Measurements from ENCODE around the gene IL17C.

IL17C gene

GRCh38 chr16:88647178-88648070 is 9.1 kb downstream of the IL17C start:
- DNase-seq: no peak

GRCh38 chr16:88649195-88649923 is 11.0 kb downstream of the IL17C start:
- no peak for DNase-seq

GRCh38 chr16:88649924-88650748 is 11.8 kb downstream of the IL17C start:
- DNase-seq: peak in 1 of 4 experiments; percentile 22

GRCh38 chr16:88650749-88651275 is 12.4 kb downstream of the IL17C start, which contains the start of gene CYBA:
Gene CYBA (minus strand): TSS chr16:88651053. CDS start chr16:88651013, 40 bp downstream.
- DNase-seq: peak; percentile 35 to 72 (median 56)

- DNase-seq: peak in 2 of 4 experiments; percentile 35 to 43
These were observed 13.1 kb downstream of the IL17C start for GRCh38 chr16:88651276-88651988.

- no peak for DNase-seq
These were observed 13.8 kb downstream of the IL17C start for GRCh38 chr16:88651989-88652761.

GRCh38 chr16:88652762-88653063 is 14.3 kb downstream of the IL17C start:
- DNase-seq: no peak

GRCh38 chr16:88653101-88653500 is 14.7 kb downstream of the IL17C start:
- DNase-seq: no peak

- DNase-seq: no peak
These were observed 15.4 kb downstream of the IL17C start for GRCh38 chr16:88653596-88654362.

- no peak for DNase-seq
These were observed 16.1 kb downstream of the IL17C start for GRCh38 chr16:88654363-88655052.

GRCh38 chr16:88655053-88655732 is 16.8 kb downstream of the IL17C start:
- no peak for DNase-seq

GRCh38 chr16:88655733-88656281 is 17.4 kb downstream of the IL17C start:
- DNase-seq: no peak

- no peak for DNase-seq
These were observed 18.1 kb downstream of the IL17C start for GRCh38 chr16:88656291-88656980.

GRCh38 chr16:88657371-88657770 is 19.0 kb downstream of the IL17C start:
- DNase-seq: no peak

GRCh38 chr16:88658714-88659113 is 20.3 kb downstream of the IL17C start:
- DNase-seq: no peak

GRCh38 chr16:88659160-88659559 is 20.8 kb downstream of the IL17C start:
- no peak for DNase-seq

- no peak for DNase-seq
These were observed 23.1 kb downstream of the IL17C start for GRCh38 chr16:88661468-88661867.

- no peak for DNase-seq
These were observed 24.0 kb downstream of the IL17C start for GRCh38 chr16:88662222-88662842.
